Fibroblast of peridontal ligament (primary cell): ENCODE data around the gene PSORS1C2.
A peak's percentile ranks its signal among the peaks of the same experiment; 100 is the strongest.
"Not testable (repeated sequence)": the region's sequence is repeated elsewhere in the genome, so short reads cannot be mapped to it uniquely, and the experiment has no call there.

Experiments
- DNase-seq: peaks from one replicate; pipeline ENCODE4 v3.0.0-alpha.2; 2010; ENCODE audit errors: extremely low read depth

Gene PSORS1C2

GRCh38 chr6:31165986-31166385 lies 27.1 kb upstream of the PSORS1C2 start:
- DNase-seq = no peak

- DNase-seq = not testable (repeated sequence)
These were observed 26.4 kb upstream of the PSORS1C2 start for GRCh38 chr6:31165064-31165832.

DNA sequence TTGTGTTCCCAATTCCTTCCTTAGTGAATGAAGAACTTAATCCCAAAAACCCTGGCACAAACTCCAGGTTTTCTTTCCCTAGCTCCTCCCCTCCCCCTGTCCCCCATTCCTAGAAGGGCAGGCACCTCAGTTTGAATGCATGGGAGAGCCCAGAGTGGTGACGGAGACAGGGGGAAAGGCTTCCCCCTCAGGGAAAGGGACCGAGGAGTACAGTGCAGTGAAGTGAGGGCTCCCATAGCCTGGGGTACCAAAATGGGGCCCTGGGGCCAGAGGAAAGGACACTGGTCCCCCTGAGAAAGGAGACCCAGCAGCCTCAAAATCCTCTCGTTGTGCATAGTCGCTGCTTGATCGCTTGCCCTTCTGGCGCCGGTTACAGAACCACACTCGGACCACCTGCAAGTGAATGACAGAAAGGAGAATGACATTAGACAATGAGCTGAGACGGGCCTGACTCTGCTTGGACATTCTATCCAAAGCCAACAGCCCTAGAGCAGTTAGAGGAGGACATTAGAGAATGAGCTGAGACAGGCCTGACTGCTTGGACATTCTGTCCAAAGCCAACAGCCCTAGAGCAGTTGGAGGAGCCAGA lies 25.7 kb upstream of the PSORS1C2 start:
- DNase-seq = not testable (repeated sequence)

DNA sequence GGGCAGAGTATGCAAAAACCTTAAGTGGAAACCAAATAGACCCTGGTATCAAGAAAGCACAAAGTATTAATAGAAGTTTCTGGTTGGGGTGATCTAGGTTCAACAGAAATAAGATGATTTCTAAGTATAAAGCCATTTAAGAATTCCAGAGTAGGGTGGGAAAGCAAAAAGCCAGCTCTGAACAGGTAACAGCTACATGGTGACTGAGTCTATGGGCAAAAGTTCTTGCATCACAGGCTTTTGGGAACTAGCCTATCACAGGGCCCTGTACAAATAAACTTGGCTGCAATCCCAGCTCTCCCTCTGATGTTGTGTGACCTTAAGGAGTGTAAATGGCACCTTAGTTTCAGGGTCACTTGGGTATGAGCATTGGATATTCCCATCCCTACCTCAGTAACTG lies 25.1 kb upstream of the PSORS1C2 start:
- DNase-seq = no peak

DNA sequence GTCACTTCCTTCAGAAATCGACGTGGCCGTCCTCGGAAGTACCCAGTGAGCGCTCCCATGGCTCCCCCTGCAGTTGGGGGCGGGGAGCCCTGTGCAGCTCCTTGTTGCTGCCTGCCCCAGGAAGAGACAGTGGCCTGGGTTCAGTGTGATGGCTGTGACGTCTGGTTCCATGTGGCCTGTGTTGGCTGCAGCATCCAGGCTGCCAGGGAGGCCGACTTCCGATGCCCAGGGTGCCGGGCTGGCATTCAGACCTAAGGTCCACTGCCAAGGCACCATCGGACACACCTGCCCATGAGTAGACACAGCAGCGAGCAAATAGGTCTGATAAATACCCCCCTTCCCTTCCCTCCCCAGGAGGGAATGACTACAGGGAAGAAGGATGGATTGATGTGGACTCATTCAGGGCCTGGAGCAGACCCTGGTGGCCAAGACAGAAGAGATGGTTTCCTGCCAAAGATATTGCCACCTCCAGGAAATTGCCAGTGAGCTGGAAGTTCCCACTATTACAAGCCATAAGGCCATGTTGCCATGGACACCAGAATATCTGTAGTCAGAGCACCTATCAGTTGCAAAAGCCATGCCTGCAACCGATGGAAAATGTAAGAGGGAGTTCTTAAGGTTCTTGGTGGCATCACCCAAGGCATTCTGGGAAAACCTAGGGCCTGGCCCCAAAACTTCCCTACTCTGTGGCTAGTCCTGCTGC lies 23.7 kb upstream of the PSORS1C2 start:
- DNase-seq = no peak

DNA sequence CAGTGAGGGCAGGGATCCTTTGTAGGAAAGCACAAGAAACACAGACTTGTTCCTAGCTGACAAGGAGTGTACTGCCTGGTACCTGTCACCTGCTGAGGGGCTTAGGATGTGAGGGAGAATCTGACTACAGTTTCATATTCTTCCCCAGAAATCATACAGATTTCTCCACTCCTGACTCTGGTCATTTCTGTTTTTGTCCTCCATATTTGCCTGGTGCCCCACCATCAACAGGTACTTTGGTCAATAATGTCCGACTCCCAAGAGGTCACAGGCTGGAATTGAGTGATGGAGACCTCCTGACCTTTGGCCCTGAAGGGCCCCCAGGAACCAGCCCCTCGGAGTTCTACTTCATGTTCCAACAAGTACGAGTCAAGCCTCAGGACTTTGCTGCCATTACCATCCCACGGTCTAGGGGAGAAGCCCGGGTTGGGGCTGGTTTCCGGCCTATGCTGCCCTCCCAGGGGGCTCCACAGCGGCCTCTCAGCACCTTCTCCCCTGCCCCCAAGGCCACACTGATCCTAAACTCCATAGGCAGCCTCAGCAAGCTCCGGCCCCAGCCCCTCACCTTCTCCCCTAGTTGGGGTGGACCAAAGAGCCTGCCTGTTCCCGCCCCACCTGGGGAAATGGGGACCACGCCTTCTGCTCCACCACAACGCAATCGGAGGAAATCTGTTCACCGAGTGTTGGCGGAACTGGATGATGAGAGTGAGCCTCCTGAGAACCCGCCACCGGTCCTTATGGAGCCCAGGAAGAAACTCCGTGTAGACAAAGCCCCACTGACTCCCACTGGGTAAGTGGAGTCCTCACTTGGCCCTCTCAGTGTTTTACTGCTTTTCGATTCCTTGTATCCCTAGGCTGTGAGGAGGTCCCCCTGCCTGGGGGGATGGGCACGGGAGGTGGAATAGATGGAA lies 22.6 kb upstream of the PSORS1C2 start:
- no peak for DNase-seq

DNA sequence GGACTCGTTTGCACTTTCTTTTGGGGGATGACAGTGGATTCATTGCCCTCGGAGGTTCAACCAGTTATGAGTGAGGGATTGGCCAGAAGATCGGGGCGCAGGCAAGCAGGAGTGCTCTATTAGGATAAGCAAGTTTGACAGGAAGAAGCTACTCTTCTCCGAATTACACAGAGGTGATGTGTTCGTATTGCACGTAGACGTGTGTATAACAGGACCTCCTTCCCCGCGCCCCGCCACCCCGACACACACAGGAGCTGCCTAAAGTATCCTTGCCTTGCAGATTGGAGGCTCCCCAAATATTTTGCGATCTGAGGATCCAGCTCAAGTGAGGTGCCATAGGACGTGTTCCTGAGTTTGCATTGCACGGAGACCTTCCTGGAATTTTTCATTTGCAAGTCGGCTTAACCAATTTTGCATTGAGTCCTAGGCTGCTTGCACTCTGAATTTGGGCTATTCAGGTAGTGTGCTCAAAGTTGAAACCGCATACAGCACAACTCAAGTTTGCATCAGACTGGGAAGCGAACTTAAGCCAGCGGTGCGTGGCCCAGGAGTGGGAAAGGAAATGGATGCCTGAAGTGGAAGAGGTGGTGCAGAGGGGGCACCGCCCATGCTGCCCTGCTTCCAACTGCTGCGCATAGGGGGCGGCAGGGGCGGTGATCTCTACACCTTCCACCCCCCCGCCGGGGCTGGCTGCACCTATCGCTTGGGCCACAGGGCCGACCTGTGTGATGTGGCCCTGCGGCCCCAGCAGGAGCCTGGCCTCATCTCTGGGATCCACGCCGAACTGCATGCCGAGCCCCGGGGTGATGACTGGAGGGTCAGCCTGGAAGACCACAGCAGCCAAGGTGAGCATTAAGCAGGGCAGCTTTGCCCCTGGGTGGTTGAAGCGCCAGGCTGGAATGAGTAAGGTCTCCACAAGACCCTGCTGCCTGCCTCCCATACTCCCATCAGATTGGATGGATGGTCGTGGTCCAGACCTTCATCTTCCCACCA lies 20.3 kb upstream of the PSORS1C2 start:
- DNase-seq = no peak

DNA sequence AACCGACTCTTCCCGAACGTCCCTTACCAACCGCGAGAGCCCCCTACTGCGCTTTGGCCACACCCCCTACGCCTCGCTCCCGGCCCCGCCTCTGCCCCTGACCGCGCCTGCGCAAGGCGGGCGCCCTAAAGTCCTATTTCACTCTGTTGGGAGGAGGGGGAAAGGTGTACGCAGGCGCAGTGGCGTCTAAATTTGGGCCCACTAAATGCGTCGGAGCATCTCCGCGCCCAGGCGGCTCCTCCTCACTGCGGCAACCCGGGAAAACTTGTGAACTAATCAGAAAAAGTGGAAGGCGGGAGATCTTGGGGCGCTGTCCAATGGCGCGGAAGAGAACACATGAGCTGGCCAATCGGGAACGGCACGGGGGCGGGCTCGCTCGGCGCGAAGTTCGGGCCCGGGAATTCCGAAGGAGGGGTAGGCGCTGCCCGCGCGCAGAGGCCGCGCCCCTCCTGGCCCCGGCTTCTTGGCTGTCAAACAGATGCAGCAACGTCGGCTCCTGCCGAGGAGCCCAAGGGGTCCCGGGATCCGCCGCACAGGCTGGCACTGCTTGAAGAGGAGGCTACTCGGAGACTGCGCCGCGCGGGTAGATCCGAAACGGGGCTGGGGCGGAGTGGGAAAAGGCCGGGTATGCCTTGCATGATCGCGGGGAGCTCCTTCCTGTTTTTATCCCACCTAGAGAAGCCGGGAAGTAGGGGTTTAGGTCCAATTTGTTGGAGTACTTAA lies 19.4 kb upstream of the PSORS1C2 start, which contains the start of gene TCF19:
TCF19 (plus strand) TSS at position 450 of the 723 bp plus-strand sequence. CDS start 881 bp downstream, outside the sequence.
- DNase-seq = peak; percentile 99

DNA sequence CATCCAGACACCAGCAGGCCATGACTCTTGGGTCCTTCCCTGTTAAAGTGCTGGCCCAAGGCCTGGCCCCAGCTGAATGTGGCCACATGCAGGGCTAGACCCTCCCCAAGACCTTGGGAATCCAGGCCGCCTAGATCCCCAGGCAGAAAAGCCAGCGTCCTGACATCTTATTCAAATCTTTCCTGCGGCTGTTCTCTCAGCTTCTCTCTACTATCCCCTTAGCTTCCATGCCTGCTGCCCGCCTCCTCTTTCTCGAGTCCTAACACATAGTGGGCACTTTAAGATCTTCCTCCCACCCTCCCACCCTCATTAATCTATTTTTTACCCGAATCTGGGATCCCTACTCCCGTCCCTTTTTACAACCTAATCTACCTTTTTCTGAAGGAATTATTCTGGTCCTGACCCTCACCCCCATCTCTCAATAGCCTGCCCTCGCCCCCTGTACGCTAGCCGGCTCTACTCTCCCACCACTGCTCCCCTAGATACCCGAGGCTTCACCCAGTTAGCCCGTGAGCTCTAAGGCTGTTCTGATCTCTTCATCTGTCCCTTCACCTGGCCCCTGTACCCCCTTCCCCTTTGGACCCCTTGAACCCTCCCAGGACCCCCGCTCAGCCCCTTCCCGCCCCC lies 18.8 kb upstream of the PSORS1C2 start, which contains the start of gene CCHCR1:
CCHCR1 (minus strand) TSS at position 290 of the 627 bp plus-strand sequence; CDS start at position 88, 202 bp downstream.
- no peak for DNase-seq

GRCh38 chr6:31156641-31157040 lies 17.8 kb upstream of the PSORS1C2 start:
- no peak for DNase-seq

- DNase-seq = no peak
These were observed 15.6 kb upstream of the PSORS1C2 start for GRCh38 chr6:31154436-31154835.

DNA sequence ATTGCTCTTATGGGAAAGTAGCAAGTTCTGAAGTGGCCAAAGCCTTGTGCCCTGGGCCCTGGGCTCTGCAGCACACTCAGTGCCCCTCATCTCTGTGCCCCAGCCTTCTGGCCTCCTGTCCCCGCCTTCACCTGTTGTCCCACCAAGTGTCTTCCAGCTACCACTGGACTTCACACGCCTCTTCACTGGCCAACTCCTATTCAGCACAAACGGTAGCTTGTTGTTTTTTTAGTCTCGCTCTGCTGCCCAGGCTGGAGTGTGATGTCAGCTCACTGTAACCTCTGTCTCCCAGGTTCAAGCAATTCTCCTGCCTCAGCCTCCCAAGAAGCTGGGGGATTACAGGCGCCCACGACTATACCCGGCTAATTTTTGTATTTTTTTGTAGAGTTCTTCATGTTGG lies 13.9 kb upstream of the PSORS1C2 start:
- DNase-seq = no peak

DNA sequence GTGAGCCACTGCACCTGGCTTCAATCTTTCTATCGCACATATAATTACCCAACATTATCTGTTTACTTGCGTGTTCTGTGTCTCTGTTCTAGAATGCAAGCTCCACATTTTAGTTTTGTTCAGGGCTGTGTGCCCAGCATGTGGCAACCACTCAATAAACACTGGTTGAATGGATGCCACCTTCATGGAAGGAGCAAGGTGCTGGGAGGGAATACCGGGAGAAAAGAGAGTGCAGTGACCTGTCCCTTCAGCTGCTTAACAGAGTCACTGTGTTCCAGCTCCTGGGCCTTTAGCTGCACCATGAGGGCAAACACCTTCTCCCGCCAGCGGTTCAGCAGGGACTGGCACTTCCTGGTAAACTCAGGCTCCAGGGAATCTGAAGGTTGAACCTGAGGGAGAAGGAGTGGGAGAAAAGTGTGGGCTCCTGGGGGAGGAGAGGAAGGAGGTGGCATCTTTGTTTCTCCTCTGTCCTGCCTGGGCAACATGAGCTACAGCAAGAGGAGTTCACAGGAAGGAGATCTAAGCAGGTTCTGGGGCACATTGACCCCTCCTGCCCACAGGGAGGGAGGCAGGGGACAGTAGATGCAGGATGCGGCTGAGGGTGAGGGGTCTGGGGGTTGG lies 11.1 kb upstream of the PSORS1C2 start:
- DNase-seq = no peak

- no peak for DNase-seq
These were observed 6.5 kb upstream of the PSORS1C2 start for GRCh38 chr6:31145386-31145785.

GRCh38 chr6:31144970-31145340 lies 6.1 kb upstream of the PSORS1C2 start:
- no peak for DNase-seq

GRCh38 chr6:31144296-31144969 lies 5.6 kb upstream of the PSORS1C2 start:
- no peak for DNase-seq

DNA sequence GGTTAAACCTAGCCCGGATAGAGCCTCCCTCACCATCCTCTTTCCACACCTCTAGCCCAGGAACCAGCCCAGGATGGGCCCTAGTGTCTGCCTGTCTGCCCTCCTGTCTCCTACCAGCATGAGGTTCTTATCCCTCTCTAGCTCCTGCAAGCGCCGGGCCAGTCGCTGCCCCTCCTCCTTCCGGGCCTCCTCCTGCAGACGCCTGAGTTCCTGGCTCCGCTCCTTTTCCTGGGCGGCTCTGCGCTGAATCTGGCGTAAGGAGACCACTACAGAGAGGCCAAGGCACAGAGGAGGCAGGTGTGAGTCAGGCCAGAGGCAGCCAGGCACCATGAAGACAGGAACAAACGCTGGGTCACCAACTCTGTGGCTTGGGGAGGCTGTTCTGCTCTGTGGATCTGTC lies 4.3 kb upstream of the PSORS1C2 start:
- DNase-seq = peak; percentile 16

GRCh38 chr6:31142361-31142761 lies 3.5 kb upstream of the PSORS1C2 start:
- DNase-seq = no peak
